MCF 10A (cell line): ENCODE measurements around the gene NCF2. TPM values are rescaled to one million over a fixed set of nuclear protein-coding genes. Genes with fewer than 3 reads are reported as not detected.

ENCODE experiments used
- BruUV-seq: library from RNA; stranded (reverse); fragments of 400-500 nt; replicated peaks from 2 replicates; lab custom pipeline; 2021; lab: Mats Ljungman, UMichigan
- CTCF ChIA-PET: fragments of 300-600 bp; sonication (Branson Sonifier 250); formaldehyde crosslinking; extraction: SDS; loops from one replicate; lab custom pipeline; 2021; ENCODE audit warnings: antibody characterized with exemption, inconsistent platforms; lab: Yijun Ruan, JAX
- POLR2A ChIA-PET: fragments of 300-600, 350-650 bp; sonication (Branson Sonifier 250); formaldehyde crosslinking; extraction: SDS; loops from one replicate; lab custom pipeline; 2020; ENCODE audit warnings: antibody characterized with exemption, inconsistent platforms; lab: Yijun Ruan, JAX
- DNase-seq: peaks from one replicate; pipeline ENCODE4 v3.0.0-alpha.2; 2018; ENCODE audit not compliant: unreplicated experiment
- H3K27ac Mint-ChIP-seq: one replicate; pipeline ENCODE4 v1.8.0; 2022; ENCODE audit warnings: mild to moderate bottlenecking, low read depth, mixed read lengths; ENCODE audit not compliant: unreplicated experiment
- H3K27me3 Mint-ChIP-seq: one replicate; pipeline ENCODE4 v1.8.0; 2022; ENCODE audit warnings: mixed read lengths; ENCODE audit not compliant: insufficient read depth, unreplicated experiment
- H3K36me3 Mint-ChIP-seq: one replicate; pipeline ENCODE4 v1.8.0; 2022; ENCODE audit warnings: mild to moderate bottlenecking, moderate library complexity, mixed read lengths; ENCODE audit not compliant: insufficient read depth, unreplicated experiment
- H3K4me1 Mint-ChIP-seq: one replicate; pipeline ENCODE4 v1.8.0; 2022; ENCODE audit warnings: mixed read lengths; ENCODE audit not compliant: insufficient read depth, unreplicated experiment
- H3K4me3 Mint-ChIP-seq: one replicate; pipeline ENCODE4 v1.8.0; 2022; ENCODE audit warnings: mild to moderate bottlenecking, moderate library complexity, mixed read lengths; ENCODE audit not compliant: unreplicated experiment
- H3K9me3 Mint-ChIP-seq: one replicate; pipeline ENCODE4 v1.8.0; 2022; ENCODE audit warnings: mixed read lengths; ENCODE audit not compliant: unreplicated experiment
- CTCF ChIP-seq: fragments of 200-600 bp; IDR thresholded peaks from one replicate; pipeline ENCODE4 v1.8.0; 2022; ENCODE audit warnings: antibody characterized with exemption, mild to moderate bottlenecking; ENCODE audit not compliant: unreplicated experiment
- intact Hi-C: fragments of 100-400 bp; cut with micrococcal nuclease; formaldehyde crosslinking; loops from 2 replicates; pipeline ENCODE4 v1.14.1; 2022
- total RNA-seq: library from RNA; stranded (reverse); gene quantifications from 2 replicates; pipeline ENCODE4 v1.2.3, GENCODE V29; 2022

Gene NCF2
- total RNA-seq, 1 experiment from 2014 or later = 4.9 TPM

DNA sequence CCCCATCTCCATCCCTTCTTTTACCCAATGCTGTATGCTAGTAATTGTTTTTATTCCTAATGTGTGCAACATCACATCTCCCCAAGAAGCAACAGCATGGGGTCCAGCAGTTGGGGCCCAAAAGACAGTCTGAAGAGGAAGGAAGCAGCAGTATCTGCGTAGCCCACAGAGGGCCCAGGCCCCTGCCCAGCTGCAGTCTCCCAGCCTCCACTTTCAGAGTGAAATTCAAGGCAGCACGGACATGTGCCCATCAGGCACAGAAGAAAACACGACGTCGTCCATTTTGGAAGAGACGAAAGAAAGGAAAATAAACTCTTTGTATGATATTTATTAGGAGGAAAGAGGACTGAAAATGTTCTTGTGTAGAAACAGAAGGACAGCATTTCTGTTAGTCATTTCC is 37.4 kb downstream of the NCF2 start:
- no peaks in the 10 kb centered on the region for H3K9me3 Mint-ChIP-seq
- H3K36me3 Mint-ChIP-seq = peaks cover 93% of the 10 kb centered on the region
- no peak overlapping the region for H3K4me3 Mint-ChIP-seq
- no peak for DNase-seq
- H3K27me3 Mint-ChIP-seq = no peaks in the 10 kb centered on the region
- no peak for TF ChIP-seq CTCF
- ChIA-PET CTCF (interaction anchor here (0.6 kb wide), 1 partner anchor 28 kb away, joined by 3 read pairs; no protein-coding TSS in a partner anchor), POLR2A (interaction anchor here (0.7 to 1.3 kb wide), 2 partner anchors 13 to 579 kb away, joined by 3 to 5 read pairs; no protein-coding TSS in a partner anchor)
- intact Hi-C loops = no loop called here
- BruUV-seq = no TSS peak
- H3K4me1 Mint-ChIP-seq = no peaks in the 10 kb centered on the region
- H3K27ac Mint-ChIP-seq = no peak overlapping the region

GRCh38 chr1:183552441-183552840 is 37.8 kb downstream of the NCF2 start:
- ChIA-PET CTCF (interaction anchor here (0.6 kb wide), 1 partner anchor 29 kb away, joined by 3 read pairs; no protein-coding TSS in a partner anchor), POLR2A (no interaction called here)
- Mint-ChIP-seq H3K27ac (no peak overlapping the region), H3K9me3 (no peaks in the 10 kb centered on the region), H3K4me1 (no peaks in the 10 kb centered on the region), H3K27me3 (no peaks in the 10 kb centered on the region), H3K4me3 (no peak overlapping the region), H3K36me3 (peaks cover 92% of the 10 kb centered on the region)
- no peak for DNase-seq
- BruUV-seq = no TSS peak
- TF ChIP-seq CTCF = no peak
- intact Hi-C loops = no loop called here

- no peak for TF ChIP-seq CTCF
- ChIA-PET POLR2A (interaction anchor here (1.2 kb wide), 1 partner anchor 15 kb away, joined by 3 read pairs; no protein-coding TSS in a partner anchor), CTCF (no interaction called here)
- no TSS peak for BruUV-seq
- H3K27me3 Mint-ChIP-seq = no peaks in the 10 kb centered on the region
- H3K9me3 Mint-ChIP-seq = no peaks in the 10 kb centered on the region
- H3K36me3 Mint-ChIP-seq = peaks cover 94% of the 10 kb centered on the region
- H3K27ac Mint-ChIP-seq = no peak overlapping the region
- DNase-seq = no peak
- intact Hi-C loops = no loop called here
- no peaks in the 10 kb centered on the region for H3K4me1 Mint-ChIP-seq
- H3K4me3 Mint-ChIP-seq = no peak overlapping the region
Observed at GRCh38 chr1:183551924-183552323, 38.3 kb downstream of the NCF2 start.

GRCh38 chr1:183550915-183551314 is 39.3 kb downstream of the NCF2 start:
- no peaks in the 10 kb centered on the region for H3K4me1 Mint-ChIP-seq
- no peak overlapping the region for H3K4me3 Mint-ChIP-seq
- no peaks in the 10 kb centered on the region for H3K27me3 Mint-ChIP-seq
- intact Hi-C loops = no loop called here
- H3K9me3 Mint-ChIP-seq = no peaks in the 10 kb centered on the region
- CTCF ChIA-PET = interaction anchor here (1.0 kb wide), 1 partner anchor 58 kb away, joined by 4 read pairs; no protein-coding TSS in a partner anchor
- BruUV-seq = no TSS peak
- no peak overlapping the region for H3K27ac Mint-ChIP-seq
- DNase-seq = no peak
- POLR2A ChIA-PET = interaction anchor here (0.9 to 1.2 kb wide), 2 partner anchors 9 to 16 kb away, joined by 3 read pairs; no protein-coding TSS in a partner anchor
- TF ChIP-seq CTCF = no peak
- H3K36me3 Mint-ChIP-seq = peaks cover 96% of the 10 kb centered on the region
